Ectodermal cell (in vitro differentiated cells): ENCODE measurements around the gene B3GALT5.

Experiments used
- H3K27ac ChIP-seq: 2 replicates; pipeline ENCODE4 v1.7.0; 2013; ENCODE audit warnings: mild to moderate bottlenecking, low read depth, low read length; ENCODE audit not compliant: insufficient read depth, poor library complexity, severe bottlenecking
- H3K27me3 ChIP-seq: 2 replicates; pipeline ENCODE4 v1.7.0; 2013; ENCODE audit warnings: mild to moderate bottlenecking, low read length; ENCODE audit not compliant: insufficient read depth, control insufficient read depth, poor library complexity, severe bottlenecking
- H3K36me3 ChIP-seq: one replicate; pipeline ENCODE4 v1.7.0; 2013; ENCODE audit warnings: low read length; ENCODE audit not compliant: control insufficient read depth, insufficient read depth
- H3K4me1 ChIP-seq: one replicate; pipeline ENCODE4 v1.7.0; 2013; ENCODE audit warnings: low read length; ENCODE audit not compliant: control insufficient read depth, insufficient read depth
- H3K4me3 ChIP-seq: 2 replicates; pipeline ENCODE4 v1.7.0; 2013; ENCODE audit warnings: low read depth, low read length, control low read depth; ENCODE audit not compliant: insufficient read depth
- H3K9me3 ChIP-seq: 2 replicates; pipeline ENCODE4 v1.7.0; 2013; ENCODE audit warnings: mild to moderate bottlenecking, low read length, moderate library complexity; ENCODE audit not compliant: control insufficient read depth
- WGBS, 2 experiments: methylation state at CpG; one replicate each; pipeline ENCODE4 v1.1.7; 2013; ENCODE audit warnings: missing lambda C conversion rate in 2 of 2; 5-methylcytosine and 5-hydroxymethylcytosine counted together

Gene B3GALT5

DNA sequence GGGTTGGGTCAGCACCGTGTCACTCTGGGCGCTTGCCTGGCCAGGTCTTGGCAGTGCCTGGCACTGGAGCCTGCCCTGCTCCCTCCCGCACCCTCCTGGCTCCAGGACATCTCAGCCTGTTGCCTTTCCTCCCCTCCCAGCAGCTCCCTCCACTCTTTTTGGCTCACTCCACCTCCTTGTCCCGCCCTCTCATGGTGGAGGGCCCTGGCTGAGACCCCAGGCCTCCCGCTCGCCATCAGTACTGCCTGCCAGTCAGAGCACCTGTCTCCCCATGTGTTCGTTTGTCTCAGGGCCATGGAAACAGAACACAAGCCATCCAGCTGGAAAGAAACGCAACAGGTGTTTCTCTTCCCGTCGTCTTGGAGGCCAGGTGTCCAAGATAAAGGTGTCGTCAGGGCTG, 61.0 kb downstream of the B3GALT5 start:
- Histone ChIP-seq H3K9me3 (no peaks in the 10 kb centered on the region), H3K36me3 (no peaks in the 10 kb centered on the region), H3K27ac (no peak overlapping the region), H3K4me1 (no peaks in the 10 kb centered on the region), H3K4me3 (no peak overlapping the region), H3K27me3 (no peaks in the 10 kb centered on the region)
- WGBS, 2 experiments: 89 to 90% methylated on average over 11 of the region's 11 CpGs

DNA sequence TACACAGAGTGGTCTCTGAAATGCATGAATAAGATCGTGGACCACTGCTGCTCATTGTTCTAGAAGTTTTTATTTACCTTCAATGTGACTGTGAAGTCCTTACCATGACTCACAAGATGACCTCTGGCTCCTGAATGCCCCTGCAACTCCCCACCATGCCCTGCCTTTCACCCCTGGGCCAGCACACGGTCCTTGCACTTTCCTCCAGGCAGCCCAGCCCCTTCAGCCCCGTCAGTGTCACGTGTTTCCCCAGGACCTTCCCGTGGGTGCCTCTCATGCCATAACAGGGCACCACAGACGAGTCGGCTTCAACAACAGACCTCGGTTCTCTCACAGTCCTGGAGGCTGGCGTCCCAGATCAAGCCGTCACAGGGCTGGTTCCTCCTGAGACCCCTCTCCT, 62.1 kb downstream of the B3GALT5 start:
- 84 to 87% methylated on average over 10 of the region's 10 CpGs for WGBS, 2 experiments
- no peak overlapping the region for H3K4me3 ChIP-seq
- H3K9me3 ChIP-seq: no peaks in the 10 kb centered on the region

GRCh38 chr21:39675590-39675989, 62.9 kb downstream of the B3GALT5 start:
- H3K27ac ChIP-seq: no peak overlapping the region
- H3K4me1 ChIP-seq: no peaks in the 10 kb centered on the region
- H3K4me3 ChIP-seq: no peak overlapping the region
- no peaks in the 10 kb centered on the region for H3K9me3 ChIP-seq
- H3K27me3 ChIP-seq: no peaks in the 10 kb centered on the region
- WGBS, 2 experiments: 91 to 92% methylated on average over 12 of the region's 12 CpGs
- H3K36me3 ChIP-seq: no peaks in the 10 kb centered on the region

More for the DNA sequence above, 62.1 kb downstream of the B3GALT5 start:
- Histone ChIP-seq H3K27me3 (no peaks in the 10 kb centered on the region), H3K4me1 (no peaks in the 10 kb centered on the region), H3K36me3 (no peaks in the 10 kb centered on the region), H3K27ac (no peak overlapping the region)

DNA sequence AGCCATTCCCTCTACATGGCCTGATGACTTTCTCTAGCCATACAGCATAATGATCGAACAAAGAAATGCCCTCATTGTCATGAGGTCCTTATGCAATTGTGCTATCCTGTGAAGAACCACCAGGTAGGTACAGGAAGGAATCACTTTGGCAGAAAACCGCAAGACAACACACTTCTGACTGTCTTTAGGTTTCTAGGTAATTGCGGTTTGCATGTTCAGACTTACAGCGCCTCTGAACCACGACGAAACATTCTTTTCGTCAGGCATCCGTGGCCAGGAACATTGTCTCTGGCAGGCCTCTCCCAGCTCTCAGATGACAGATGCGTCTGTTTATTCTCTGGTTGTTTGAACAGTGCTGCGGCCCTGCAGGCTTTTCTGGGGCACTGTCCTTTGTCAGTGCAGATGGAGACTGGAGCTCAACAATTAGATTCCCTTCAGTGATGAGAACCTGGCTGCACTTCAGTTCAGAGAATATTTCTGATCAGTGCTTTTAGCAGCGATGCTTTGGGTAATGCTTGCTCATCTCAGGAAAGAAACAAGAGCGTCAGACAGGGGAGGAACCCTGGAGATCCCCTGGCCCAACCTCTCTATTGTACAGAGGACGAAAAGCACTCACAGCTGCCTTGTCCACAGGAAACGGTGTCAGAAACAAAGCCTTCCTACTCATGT, 63.4 kb downstream of the B3GALT5 start:
- H3K27ac ChIP-seq: no peak overlapping the region
- WGBS, 2 experiments: 69 to 73% methylated on average over 14 of the region's 14 CpGs

DNA sequence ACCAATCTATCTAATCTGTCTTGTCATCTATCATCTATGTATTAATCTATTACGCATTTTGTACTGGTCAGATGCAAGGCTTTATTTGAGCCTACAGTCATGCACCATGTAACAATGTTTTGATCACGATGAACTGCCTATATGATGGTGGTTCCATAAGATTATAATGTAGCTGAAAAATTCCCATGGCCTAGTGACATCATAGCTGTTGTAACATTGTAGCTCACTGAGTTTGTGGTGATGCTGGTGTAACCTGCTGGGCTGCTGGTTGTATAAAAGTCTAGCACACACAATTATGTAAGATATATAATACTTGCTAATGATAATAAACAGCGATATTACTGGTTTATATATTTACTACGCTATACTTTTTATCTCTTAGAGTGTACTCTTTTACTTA, 67.5 kb downstream of the B3GALT5 start:
- H3K4me1 ChIP-seq: no peaks in the 10 kb centered on the region
- H3K27me3 ChIP-seq: no peaks in the 10 kb centered on the region
- 92 to 95% methylated on average over 2 of the region's 4 CpGs for WGBS, 2 experiments
- H3K4me3 ChIP-seq: no peak overlapping the region
- H3K27ac ChIP-seq: no peak overlapping the region
- no peaks in the 10 kb centered on the region for H3K9me3 ChIP-seq
- no peaks in the 10 kb centered on the region for H3K36me3 ChIP-seq

More for the DNA sequence above, 63.4 kb downstream of the B3GALT5 start:
- no peaks in the 10 kb centered on the region for H3K9me3 ChIP-seq
- H3K4me3 ChIP-seq: no peak overlapping the region
- no peaks in the 10 kb centered on the region for H3K4me1 ChIP-seq
- no peaks in the 10 kb centered on the region for H3K36me3 ChIP-seq
- H3K27me3 ChIP-seq: no peaks in the 10 kb centered on the region

DNA sequence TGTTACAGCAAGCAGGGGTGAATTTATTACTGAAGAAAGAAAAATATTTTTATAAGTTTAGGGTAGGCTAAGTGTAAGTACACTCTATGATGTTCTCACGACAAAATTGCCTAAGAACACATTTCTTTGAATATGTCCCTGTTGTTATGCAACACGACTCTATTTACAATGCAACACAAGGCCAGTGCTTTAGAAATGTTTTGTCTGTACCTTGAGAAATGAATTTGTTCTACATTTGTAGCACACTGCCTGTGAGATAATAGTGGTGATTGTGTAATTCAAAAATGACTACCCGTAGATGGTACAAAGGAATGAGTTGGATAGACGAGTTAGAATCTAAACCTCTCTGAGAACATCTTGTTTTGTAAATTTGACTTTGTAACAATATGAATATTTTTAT, 68.5 kb downstream of the B3GALT5 start:
- Histone ChIP-seq H3K27me3 (no peaks in the 10 kb centered on the region), H3K36me3 (no peaks in the 10 kb centered on the region), H3K4me1 (no peaks in the 10 kb centered on the region), H3K9me3 (no peaks in the 10 kb centered on the region), H3K27ac (no peak overlapping the region), H3K4me3 (no peak overlapping the region)
- 71 to 91% methylated on average over 3 to 4 of the region's 4 CpGs for WGBS, 2 experiments

- no peaks in the 10 kb centered on the region for H3K4me1 ChIP-seq
- H3K27ac ChIP-seq: no peak overlapping the region
- no peaks in the 10 kb centered on the region for H3K27me3 ChIP-seq
- no peak overlapping the region for H3K4me3 ChIP-seq
- 87 to 95% methylated on average over 2 of the region's 2 CpGs for WGBS, 2 experiments
- H3K36me3 ChIP-seq: no peaks in the 10 kb centered on the region
- no peaks in the 10 kb centered on the region for H3K9me3 ChIP-seq
These were observed 69.1 kb downstream of the B3GALT5 start for GRCh38 chr21:39681845-39682244.

- Histone ChIP-seq H3K27ac (no peak overlapping the region), H3K36me3 (no peaks in the 10 kb centered on the region), H3K9me3 (no peaks in the 10 kb centered on the region), H3K27me3 (no peaks in the 10 kb centered on the region), H3K4me1 (no peaks in the 10 kb centered on the region), H3K4me3 (no peak overlapping the region)
- 100% methylated on average over 1 of the region's 1 CpG for WGBS, 2 experiments
These were observed 72.5 kb downstream of the B3GALT5 start for GRCh38 chr21:39685236-39685635.

DNA sequence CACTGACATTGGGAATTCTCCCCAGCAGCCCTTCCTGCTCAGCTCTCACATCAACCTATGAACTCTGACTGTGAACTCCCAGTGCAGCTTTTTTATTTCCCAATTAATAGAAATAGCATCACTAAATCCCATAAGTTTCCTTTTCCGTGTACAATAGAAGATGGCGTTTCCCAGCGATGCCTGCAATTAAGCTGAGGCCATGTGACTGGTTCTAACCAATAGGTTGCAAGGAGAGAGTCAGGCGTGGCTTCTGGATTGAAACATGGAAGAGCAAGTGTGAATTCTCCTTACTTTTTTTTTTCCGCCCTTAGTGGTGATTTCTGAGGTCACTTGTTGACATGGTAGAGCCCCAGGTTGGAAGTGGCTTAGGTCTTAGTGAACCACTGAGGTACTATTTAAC, 73.3 kb downstream of the B3GALT5 start:
- 96 to 97% methylated on average over 5 of the region's 5 CpGs for WGBS, 2 experiments
- H3K27me3 ChIP-seq: no peaks in the 10 kb centered on the region
- no peaks in the 10 kb centered on the region for H3K9me3 ChIP-seq
- H3K36me3 ChIP-seq: no peaks in the 10 kb centered on the region
- H3K4me3 ChIP-seq: no peak overlapping the region
- no peak overlapping the region for H3K27ac ChIP-seq
- H3K4me1 ChIP-seq: no peaks in the 10 kb centered on the region

GRCh38 chr21:39686646-39687468, 74.1 kb downstream of the B3GALT5 start:
- Histone ChIP-seq H3K9me3 (no peaks in the 10 kb centered on the region), H3K27me3 (no peaks in the 10 kb centered on the region), H3K4me3 (no peak overlapping the region), H3K27ac (no peak overlapping the region), H3K36me3 (no peaks in the 10 kb centered on the region), H3K4me1 (no peaks in the 10 kb centered on the region)
- 93% methylated on average over 15 of the region's 15 CpGs for WGBS, 2 experiments
